Spleen (tissue), 11 donors: ENCODE results near the gene FAM131C. TPM values are rescaled to one million over a fixed set of nuclear protein-coding genes. Genes with fewer than 3 reads are reported as not detected.

Experiments
- DNase-seq: peaks from one replicate; pipeline ENCODE4 v3.0.0-alpha.2; 2020
- H3K27ac ChIP-seq, 8 donors: fragments of 200-600 bp; sonication (generic) in 7 of 8; 1 replicate in 4 of 8; 2 replicates in 4 of 8; pipeline versions ENCODE4 v1.5.0 to v1.8.0; 2016 to 2021; ENCODE audit warnings: inconsistent platforms in 4 of 8, mild to moderate bottlenecking in 4 of 8, moderate library complexity in 1 of 8
- H3K27me3 ChIP-seq, 7 donors: fragments of 200-600 bp; sonication (generic) in 6 of 7; replicated peaks in 1 of 7; 1 replicate in 4 of 7; 2 replicates in 3 of 7; pipeline versions ENCODE4 v1.5.0 to v1.8.0; 2016 to 2021; ENCODE audit warnings: inconsistent platforms in 3 of 7, mild to moderate bottlenecking in 1 of 7
- H3K36me3 ChIP-seq, 6 donors: fragments of 200-600 bp; sonication (generic) in 5 of 6; 1 replicate in 4 of 6; 2 replicates in 2 of 6; pipeline versions ENCODE4 v1.5.0 to v1.8.0; 2016 to 2021; ENCODE audit warnings: inconsistent platforms in 2 of 6
- H3K4me1 ChIP-seq, 6 donors: fragments of 200-600 bp; sonication (generic) in 5 of 6; 1 replicate in 3 of 6; 2 replicates in 3 of 6; pipeline versions ENCODE4 v1.5.0 to v1.8.0; 2016 to 2021; ENCODE audit warnings: inconsistent platforms in 3 of 6
- H3K4me3 ChIP-seq, 8 donors: fragments of 200-600 bp; sonication (generic) in 7 of 8; 1 replicate in 4 of 8; 2 replicates in 4 of 8; pipeline versions ENCODE4 v1.5.0 to v1.8.0; 2016 to 2021; ENCODE audit warnings: inconsistent platforms in 4 of 8, mild to moderate bottlenecking in 4 of 8, moderate library complexity in 2 of 8
- H3K9me3 ChIP-seq, 8 donors: fragments of 200-600 bp; sonication (generic) in 7 of 8; 1 replicate in 4 of 8; 2 replicates in 4 of 8; pipeline versions ENCODE4 v1.5.0 to v1.8.0; 2016 to 2021; ENCODE audit warnings: inconsistent platforms in 4 of 8
- CTCF ChIP-seq, 11 experiments: fragments of 200-600 bp in 7 of 11; fragments of 450-650 bp in 4 of 11; sonication (generic) in 4 of 11; IDR thresholded peaks in 8 of 11; conservative IDR thresholded peaks in 3 of 11; 1 replicate in 7 of 11; 2 replicates in 4 of 11; pipeline versions ENCODE4 v1.4.0 to v1.8.0; 2016 to 2021; ENCODE audit warnings: antibody characterized with exemption in 11 of 11, inconsistent platforms in 4 of 11, mild to moderate bottlenecking in 1 of 11
- POLR2A ChIP-seq, 3 donors: fragments of 450-650 bp; IDR thresholded peaks; one replicate each; pipeline ENCODE4 v1.5.1; 2017; ENCODE audit warnings: antibody characterized with exemption in 3 of 3, mild to moderate bottlenecking in 1 of 3
- POLR2AphosphoS5 ChIP-seq, 3 donors: sonication (generic); formaldehyde crosslinking; IDR thresholded peaks; one replicate each; pipeline ENCODE4 v1.5.1; 2017; ENCODE audit warnings: antibody characterized with exemption in 3 of 3
- WGBS, 5 donors: extraction: QIAGEN DNeasy Blood & Tissue Kit in 3 of 5; methylation state at CpG; one replicate each; pipeline versions ENCODE4 v1.1.5 to v1.1.7; 2013 to 2018; 5-methylcytosine and 5-hydroxymethylcytosine counted together
- intact Hi-C: fragments of 100-400 bp; cut with DNase I; formaldehyde crosslinking; loops from one replicate; pipeline ENCODE4 v1.15.0; 2023; ENCODE audit warnings: low total_unique reads
- polyA plus RNA-seq, 3 donors: library from polyadenylated mRNA; stranded (reverse); fragments of 200-250 nt; gene quantifications; one replicate each; pipeline ENCODE4 v1.2.1, GENCODE V29; 2013
- total RNA-seq, 7 donors: library from RNA; depleted of rRNA in 3 of 7; stranded (reverse); fragments of >200 nt in 3 of 7; fragmentation: NEBNext Ultra II Directional in 4 of 7; extraction: Animal tissue kit (Norgen Biotek cat#: 25700) in 4 of 7; gene quantifications; one replicate each; pipeline versions ENCODE4 v1.1.0 to v1.2.1, GENCODE V29; 2016 to 2021
- donor health status: healthy with polysubstance abuse.
- donor health status: DM: no; HTN: no; CAD: no; lungs with moderate emphysema.
- donor health status: DM: no; HTN: no; CAD: no.
- donor health status: Bipolar disorder and iron deficiency.
- donor health status: healthy.
- donor health status: DM: no; HTN: no; CAD: no.
- donor health status: DM: yes; HTN: yes; CAD: no.

The FAM131C gene
- total and polyA plus RNA-seq, 10 donors: 0.11 to 0.47 TPM; not detected in 8

- peaks cover 0 to 14% (median 0%) of the 10 kb centered on the region in 7 donors for H3K27me3 ChIP-seq
- no peaks in the 10 kb centered on the region for H3K36me3 ChIP-seq
- no peak overlapping the region for H3K4me3 ChIP-seq
- no peak for DNase-seq
- no peak for TF ChIP-seq POLR2A (IDR thresholded peaks at IDR 0.05)
- WGBS, 5 donors: 85 to 89% (median 88%) methylated on average over 8 to 10 of the region's 10 CpGs
- no peaks in the 10 kb centered on the region for H3K9me3 ChIP-seq
- peaks cover 12 to 56% (median 40%) of the 10 kb centered on the region in 6 donors for H3K4me1 ChIP-seq
- H3K27ac ChIP-seq: peak overlapping the region in 6 of 8 donors; percentile 55 to 78 (median 68)
- intact Hi-C loops: no loop called here
Observed at GRCh38 chr1:16017076-16017460, 56.4 kb downstream of the FAM131C start.

DNA sequence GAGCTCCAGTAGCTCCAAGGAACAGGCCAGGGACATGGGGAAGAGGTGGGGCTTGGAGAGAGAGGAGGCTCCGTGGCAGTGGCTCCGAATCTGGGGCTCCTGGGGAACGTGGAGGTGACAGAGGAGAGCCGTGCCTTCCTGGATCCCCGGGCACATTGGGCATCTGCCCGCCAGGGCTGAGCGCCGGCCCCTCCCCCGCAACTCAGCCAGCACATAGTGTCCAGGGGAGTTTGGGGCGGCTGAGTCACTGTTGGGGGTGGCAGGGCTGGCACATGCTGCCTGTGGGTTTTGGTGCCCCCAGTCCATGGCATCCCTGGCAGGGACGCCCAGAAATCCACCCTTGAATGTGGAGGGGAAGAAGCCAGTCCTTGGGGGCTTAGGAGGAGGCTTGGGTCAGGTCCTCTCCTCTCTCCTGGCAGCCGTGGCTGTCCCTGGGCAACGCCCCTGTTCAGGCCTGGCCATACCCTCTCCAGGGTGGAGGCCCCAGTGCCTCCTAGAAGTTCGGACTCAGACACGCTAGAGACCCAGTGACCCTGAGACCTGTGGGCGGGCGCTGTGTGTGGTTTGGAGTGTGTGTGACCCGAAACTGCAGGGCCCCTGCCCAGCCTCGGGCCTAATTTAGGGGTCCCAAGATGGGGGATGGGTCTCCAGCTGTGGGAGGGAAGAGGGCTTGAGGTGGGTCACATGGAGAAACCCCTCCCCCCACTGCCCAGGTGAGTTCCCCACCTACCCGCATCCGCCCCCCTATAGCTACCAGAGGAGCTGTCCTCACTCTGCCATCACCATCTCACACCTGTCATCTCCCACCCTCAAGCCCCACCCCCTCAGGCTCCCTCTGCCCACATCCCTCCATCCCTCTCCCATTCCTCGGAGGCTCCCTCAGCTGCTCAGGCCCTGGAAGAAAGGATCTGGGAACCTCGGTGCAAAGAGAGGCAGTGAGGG, 57.2 kb downstream of the FAM131C start:
- Histone ChIP-seq H3K27ac (no peak overlapping the region), H3K4me1 (peaks cover 12 to 59% (median 41%) of the 10 kb centered on the region in 6 donors)
- no peak for TF ChIP-seq POLR2A (IDR thresholded peaks at IDR 0.05)
- no peak for TF ChIP-seq POLR2AphosphoS5 (IDR thresholded peaks at IDR 0.05)
- no peak for TF ChIP-seq CTCF (IDR thresholded peaks at IDR 0.05 in 8 of 11, conservative IDR thresholded peaks at IDR 0.05 in 3 of 11)

DNA sequence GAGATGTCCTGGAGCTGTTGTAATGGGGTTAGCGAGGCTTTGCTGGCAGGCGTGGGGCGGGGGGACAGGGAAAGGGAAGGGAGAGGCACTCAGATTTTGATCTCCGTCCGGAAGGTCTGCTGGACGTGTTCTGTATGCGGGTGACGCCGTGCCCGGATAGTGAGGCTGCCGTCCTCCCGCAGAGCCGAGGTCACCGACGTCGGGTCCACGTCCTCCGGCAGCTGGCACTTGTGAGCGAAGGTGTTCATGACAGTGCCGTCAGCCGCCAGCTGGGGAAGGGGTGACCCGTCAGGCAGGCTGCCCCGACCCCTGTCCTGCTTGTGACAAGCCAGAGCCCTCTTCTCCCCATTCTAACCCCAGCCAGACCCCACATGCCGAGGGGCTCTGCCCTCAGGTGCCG, 58.0 kb downstream of the FAM131C start:
- Histone ChIP-seq H3K4me1 (peaks cover 12 to 59% (median 41%) of the 10 kb centered on the region in 6 donors), H3K27me3 (peaks cover 0 to 17% (median 0%) of the 10 kb centered on the region in 7 donors), H3K4me3 (no peak overlapping the region), H3K9me3 (no peaks in the 10 kb centered on the region), H3K27ac (no peak overlapping the region), H3K36me3 (no peaks in the 10 kb centered on the region)
- no peak for TF ChIP-seq POLR2AphosphoS5 (IDR thresholded peaks at IDR 0.05)
- TF ChIP-seq CTCF (IDR thresholded peaks at IDR 0.05 in 8 of 11, conservative IDR thresholded peaks at IDR 0.05 in 3 of 11): no peak
- TF ChIP-seq POLR2A (IDR thresholded peaks at IDR 0.05): no peak
- intact Hi-C loops: no loop called here
- DNase-seq: no peak
- 88 to 97% (median 94%) methylated on average over 9 to 25 of the region's 25 CpGs for WGBS, 5 donors

More for the DNA sequence above, 57.2 kb downstream of the FAM131C start:
- Histone ChIP-seq H3K9me3 (no peaks in the 10 kb centered on the region), H3K4me3 (no peak overlapping the region), H3K36me3 (no peaks in the 10 kb centered on the region), H3K27me3 (peaks cover 0 to 17% (median 0%) of the 10 kb centered on the region in 7 donors)
- intact Hi-C loops: no loop called here
- WGBS, 5 donors: 64 to 88% (median 82%) methylated on average over 15 to 23 of the region's 23 CpGs
- DNase-seq: no peak

DNA sequence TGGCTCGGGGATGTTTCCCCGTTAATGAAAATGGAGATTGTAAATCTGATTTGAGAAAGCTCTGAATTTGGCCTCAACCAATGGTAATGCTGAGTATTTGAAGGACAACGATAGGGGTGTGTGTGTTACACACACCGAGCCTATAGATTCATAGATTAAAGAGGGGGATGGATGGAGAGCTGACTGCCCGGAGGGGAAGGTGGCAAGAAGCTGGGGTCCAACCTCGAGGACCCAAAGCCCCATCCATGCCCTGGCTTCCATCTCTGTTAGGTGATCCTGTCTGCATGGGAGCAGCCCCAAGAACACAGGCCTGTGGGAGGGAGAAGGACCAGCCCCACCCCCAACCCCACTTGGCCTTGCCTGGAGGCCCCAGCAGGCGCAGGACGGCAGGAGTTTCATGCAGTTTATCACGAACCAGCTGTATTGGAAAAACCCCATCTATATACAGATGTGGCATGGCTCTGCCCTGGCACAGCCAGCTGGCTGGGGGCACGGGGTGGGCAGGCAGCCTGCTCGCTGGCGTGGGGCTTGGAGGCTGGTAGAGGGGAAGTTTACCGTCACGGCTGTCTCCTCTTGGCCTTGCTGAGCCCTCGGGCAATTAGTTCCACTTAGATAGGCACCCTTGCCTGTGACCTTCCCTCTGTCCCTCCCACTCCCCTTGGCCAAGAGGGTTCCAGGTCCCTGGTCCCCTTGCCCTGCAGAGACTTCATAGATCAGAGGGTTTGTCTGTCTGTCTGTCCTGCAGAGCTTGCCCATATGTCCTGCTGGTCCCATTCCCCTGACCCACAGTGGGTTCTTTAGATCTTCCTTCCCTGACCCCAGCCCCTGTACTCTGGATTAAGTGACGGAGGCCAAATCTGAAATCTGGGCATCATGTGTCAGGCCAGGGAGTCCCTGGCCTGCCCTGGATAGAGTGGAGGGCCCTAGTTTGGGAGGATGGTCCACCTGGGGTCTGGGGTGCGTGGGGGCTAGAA, 58.7 kb downstream of the FAM131C start:
- peaks cover 0 to 17% (median 0%) of the 10 kb centered on the region in 7 donors for H3K27me3 ChIP-seq
- TF ChIP-seq CTCF (IDR thresholded peaks at IDR 0.05 in 8 of 11, conservative IDR thresholded peaks at IDR 0.05 in 3 of 11) (no peak), POLR2AphosphoS5 (IDR thresholded peaks at IDR 0.05) (no peak), POLR2A (IDR thresholded peaks at IDR 0.05) (no peak)
- H3K36me3 ChIP-seq: no peaks in the 10 kb centered on the region
- H3K27ac ChIP-seq: peak overlapping the region in 1 of 8 donors; percentile 30
- 56 to 75% (median 64%) methylated on average over 11 to 17 of the region's 17 CpGs for WGBS, 5 donors
- intact Hi-C loops: no loop called here
- H3K4me1 ChIP-seq: peaks cover 12 to 59% (median 41%) of the 10 kb centered on the region in 6 donors
- DNase-seq: no peak
- H3K4me3 ChIP-seq: no peak overlapping the region
- H3K9me3 ChIP-seq: no peaks in the 10 kb centered on the region
